ENCODE measurements around the gene KCNJ12.
"Not testable (repeated sequence)": the region's sequence is repeated elsewhere in the genome, so short reads cannot be mapped to it uniquely, and the experiment has no call there.

Gene KCNJ12

DNA sequence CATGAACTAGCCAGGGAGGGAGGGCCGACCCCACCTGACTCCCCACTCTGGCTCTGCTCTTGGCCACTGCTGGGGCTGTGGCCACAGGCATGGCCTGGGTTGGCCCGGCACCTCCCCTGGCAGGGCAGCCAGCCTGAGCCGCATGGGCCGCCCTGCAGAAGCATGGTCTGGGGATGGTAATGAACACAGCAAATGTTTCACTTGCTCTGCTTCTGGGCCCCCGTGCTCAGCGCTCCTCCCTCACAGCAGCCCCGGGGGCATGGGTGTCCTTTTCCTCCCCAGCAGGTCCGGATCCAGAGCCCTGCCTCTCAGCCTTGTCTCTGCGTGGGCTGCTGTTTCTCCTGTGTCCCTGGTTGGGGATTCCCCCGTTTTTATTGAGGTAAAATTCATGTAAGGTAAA is 30.9 kb upstream of the KCNJ12 start:
- H3K4me3 ChIP-seq (ENCODE audit: low read length), result no peak overlapping the region
- TF ChIP-seq, protein P1, sequence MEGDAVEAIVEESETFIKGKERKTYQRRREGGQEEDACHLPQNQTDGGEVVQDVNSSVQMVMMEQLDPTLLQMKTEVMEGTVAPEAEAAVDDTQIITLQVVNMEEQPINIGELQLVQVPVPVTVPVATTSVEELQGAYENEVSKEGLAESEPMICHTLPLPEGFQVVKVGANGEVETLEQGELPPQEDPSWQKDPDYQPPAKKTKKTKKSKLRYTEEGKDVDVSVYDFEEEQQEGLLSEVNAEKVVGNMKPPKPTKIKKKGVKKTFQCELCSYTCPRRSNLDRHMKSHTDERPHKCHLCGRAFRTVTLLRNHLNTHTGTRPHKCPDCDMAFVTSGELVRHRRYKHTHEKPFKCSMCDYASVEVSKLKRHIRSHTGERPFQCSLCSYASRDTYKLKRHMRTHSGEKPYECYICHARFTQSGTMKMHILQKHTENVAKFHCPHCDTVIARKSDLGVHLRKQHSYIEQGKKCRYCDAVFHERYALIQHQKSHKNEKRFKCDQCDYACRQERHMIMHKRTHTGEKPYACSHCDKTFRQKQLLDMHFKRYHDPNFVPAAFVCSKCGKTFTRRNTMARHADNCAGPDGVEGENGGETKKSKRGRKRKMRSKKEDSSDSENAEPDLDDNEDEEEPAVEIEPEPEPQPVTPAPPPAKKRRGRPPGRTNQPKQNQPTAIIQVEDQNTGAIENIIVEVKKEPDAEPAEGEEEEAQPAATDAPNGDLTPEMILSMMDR (conservative IDR thresholded peaks at IDR 0.05; ENCODE audit: low read depth, low read length), result no peak
- no peak for DNase-seq (ENCODE audit: low read depth)

DNA sequence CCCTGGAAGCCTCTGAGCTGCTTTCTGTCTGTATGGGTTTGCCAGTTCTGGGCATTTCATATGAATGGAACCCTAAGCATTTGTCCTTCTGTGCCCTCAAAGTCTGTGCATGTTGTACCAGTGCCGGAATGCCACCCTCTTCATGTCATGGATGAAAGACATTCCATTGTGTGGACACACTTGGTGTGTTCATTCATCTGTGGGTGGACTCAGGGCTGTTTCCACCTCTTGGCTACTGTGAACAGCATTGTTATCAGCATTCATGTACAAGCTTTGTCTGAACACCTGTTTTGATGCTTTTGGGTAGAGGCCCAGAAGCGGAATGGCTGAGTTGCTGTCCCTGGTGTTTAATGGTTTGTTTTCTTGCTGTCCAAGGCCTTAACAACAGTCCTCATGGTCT is 30.1 kb upstream of the KCNJ12 start:
- DNase-seq (ENCODE audit: low read depth); H3K4me3 ChIP-seq (ENCODE audit: low read length): not testable (repeated sequence)

DNA sequence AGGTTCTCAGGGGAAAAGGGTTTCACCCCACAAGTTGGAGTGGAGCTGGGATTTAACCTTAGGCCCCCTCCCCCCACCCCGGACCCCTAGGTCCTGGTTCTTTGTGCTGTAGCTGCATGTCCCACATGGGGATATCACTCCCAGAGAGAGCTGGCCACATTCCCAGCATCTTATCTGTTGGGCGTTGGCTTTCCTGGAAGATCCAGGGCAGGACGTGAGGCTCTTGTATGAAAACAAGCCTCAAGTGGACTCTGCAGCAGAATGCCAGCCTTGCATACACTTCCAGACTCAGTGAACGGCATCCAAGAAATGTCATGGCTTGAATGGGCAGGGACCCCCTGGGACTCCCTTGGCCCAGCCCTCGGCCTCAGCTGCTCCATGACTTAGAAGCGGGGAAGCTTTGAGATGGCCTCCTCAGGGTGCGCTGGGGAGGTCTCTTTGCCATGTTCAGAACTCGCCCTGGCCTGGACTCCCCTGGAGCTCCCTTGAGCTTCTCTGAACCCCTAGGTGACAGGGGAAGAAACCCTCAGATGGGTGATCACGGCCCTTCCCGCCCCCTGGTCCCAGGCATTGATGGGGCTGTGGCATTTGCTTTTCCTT is 29.4 kb upstream of the KCNJ12 start:
- not testable (repeated sequence) for H3K4me3 ChIP-seq (ENCODE audit: low read length)

DNA sequence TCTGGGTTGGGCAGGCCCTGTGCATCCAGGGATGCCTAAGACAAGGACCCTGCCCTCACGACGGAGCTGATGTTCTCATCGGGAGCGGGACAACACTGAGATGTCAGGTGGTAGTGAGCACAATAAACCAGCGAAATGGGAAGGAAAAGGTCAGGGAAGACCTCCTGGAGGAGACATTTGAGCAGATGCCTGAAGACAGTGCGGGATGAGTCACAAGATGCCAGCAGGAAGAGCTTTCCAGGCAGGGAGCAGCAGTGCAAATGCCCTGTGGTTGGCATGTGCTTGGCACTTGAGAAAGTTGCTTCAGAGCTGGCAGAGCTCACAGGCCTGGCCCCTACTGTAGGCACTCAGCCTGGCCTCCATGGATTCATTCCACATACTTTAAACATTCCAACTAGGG is 28.5 kb upstream of the KCNJ12 start:
- not testable (repeated sequence) for DNase-seq (ENCODE audit: low read depth); H3K4me3 ChIP-seq (ENCODE audit: low read length)

More for the DNA sequence above, 29.4 kb upstream of the KCNJ12 start:
- not testable (repeated sequence) for DNase-seq (ENCODE audit: low read depth)

DNA sequence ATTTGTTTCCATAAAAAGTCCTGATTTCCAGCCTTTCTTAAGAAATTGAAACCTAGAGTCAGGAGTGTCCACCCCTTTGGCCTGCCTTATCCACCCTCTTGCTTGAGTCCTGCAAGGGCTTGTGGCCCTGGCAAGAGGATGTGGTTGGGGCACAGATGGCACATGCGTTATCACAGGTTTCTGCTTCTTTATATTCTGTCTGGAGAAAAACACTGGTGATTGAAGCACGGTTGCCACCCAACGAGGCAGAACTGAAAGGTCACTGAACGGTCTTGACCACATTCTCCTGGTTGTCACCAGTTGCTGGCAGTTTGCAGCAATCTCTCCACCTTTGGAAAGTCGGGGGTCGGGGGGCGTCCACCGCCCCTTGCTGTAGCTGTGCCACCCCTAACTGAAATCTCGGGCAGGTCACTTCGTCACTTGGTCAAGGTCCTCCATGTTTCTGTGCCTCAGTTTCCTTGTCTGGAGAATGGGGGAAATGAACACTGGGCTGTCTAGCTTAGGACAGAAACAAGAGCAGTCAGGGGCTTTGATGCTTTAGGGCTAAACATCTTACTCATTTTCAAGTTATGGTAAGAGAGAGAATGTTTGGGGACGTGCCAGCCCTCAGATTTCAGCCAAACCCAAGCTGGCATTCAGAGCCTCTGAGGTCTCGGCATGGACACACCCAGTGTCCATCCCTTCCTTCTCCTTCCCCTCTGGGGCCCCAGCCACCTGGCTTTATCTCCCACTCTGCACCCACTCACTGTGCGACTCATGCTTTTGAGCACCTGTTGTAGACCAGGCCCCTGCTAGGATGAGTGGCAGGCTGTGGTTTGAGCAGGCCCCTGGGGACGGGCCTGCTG is 27.9 kb upstream of the KCNJ12 start:
- DNase-seq (ENCODE audit: low read depth); H3K4me3 ChIP-seq (ENCODE audit: low read length): not testable (repeated sequence)

DNA sequence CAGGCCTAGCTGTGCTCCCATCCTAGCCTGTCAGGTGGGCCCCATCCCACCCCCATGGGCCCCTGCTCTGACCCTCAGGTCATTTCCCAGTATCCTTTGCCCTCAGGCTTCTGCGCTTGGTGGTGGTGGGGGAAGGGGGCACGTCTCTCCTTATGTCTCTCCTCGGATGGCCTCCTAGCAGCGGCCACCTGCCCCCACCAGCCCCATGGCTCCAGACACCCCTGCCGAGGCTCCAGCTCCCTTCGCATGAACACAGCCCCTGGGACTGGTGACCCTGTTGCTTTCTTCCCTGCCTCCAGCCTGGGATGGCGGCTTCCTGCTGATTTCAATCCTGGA is 27.3 kb upstream of the KCNJ12 start:
- DNase-seq (ENCODE audit: low read depth); H3K4me3 ChIP-seq (ENCODE audit: low read length): not testable (repeated sequence)

DNA sequence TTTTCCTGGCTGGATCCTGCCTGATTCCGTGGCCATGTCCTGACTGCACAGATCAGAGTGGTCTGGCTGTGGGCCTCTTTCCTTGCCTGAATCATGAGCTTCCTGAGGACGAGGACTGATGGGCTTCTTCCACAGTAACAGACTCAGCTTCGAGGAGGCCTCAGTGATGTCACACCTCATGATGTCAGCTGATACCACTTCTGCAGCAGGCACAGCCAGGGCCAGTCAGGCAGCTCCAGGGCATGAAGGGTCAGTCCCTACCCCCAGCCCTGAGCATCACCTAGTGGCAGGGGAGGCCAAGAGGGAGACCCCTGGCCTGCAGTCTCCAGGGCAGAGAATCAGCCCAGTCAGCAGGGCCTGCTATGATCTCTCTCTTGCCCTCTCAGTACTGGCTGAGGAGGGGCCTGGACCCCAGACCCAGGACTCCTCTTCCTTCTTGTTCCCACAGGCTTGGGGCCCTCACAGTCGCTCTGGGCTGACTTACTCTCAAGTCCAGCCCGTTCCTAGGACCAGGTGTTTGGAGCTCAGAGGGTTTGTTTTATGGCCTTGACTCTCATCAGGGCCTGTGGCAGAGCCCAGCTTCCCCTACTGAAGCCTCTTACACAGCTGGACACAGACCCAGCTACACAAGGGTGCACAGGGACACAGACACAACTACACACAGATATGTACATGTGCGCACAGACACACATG is 26.7 kb upstream of the KCNJ12 start:
- not testable (repeated sequence) for DNase-seq (ENCODE audit: low read depth)

DNA sequence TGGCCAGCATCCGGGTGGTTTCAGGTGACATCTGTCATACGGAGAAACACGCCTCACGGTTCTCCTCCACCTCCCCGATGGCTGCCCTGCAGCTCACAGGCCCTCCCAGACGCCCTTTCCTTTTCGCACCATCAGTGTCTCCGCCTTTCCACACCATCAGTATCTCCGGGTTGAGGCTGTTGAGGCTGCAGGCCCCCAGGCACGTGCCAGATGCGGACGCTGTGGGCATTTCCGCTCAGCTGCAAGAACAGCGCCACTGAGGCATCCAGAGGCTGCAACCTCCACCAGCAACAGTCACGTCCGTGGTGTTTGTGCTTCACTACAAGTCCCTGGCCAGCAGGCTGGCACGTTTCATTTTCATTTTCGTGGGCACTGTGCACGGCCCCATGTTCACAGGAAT is 25.7 kb upstream of the KCNJ12 start:
- DNase-seq (ENCODE audit: low read depth); H3K4me3 ChIP-seq (ENCODE audit: low read length): not testable (repeated sequence)

More for the DNA sequence above, 26.7 kb upstream of the KCNJ12 start:
- H3K4me3 ChIP-seq (ENCODE audit: low read length), result not testable (repeated sequence)

DNA sequence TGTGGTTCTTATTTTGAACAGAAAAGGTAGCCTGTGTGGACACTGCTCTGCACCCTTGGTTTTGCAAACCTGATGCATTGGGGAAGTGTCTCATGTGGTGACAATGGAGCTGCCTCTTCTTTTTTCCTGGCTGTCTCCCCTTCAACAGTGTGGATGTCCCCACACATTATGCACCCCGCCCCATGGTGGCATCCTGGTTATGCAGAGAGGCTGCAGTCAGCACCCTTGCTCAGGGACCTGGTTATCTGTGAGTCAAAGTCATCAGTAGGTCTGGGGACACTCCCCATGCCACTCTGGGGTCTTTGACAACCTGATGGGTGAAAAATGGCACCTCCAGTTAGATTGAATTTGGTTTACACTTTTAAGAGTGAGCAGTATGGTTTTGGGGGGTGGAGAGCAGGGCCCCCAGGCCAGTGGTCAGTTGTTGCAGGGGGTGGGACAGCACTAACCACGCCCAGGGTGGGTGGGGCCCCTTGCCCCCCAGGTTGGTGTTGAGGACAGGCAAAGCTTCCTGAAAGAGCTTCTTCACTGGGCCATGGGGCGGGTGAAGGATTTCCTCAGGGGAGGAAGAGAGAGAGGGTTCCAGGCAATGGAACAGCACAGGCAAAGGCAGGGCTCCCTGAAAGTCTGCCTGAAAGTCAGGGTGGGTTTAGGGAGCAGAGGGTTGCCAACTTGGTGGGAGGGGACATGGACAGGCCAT is 24.6 kb upstream of the KCNJ12 start:
- TF ChIP-seq, protein P1 (conservative IDR thresholded peaks at IDR 0.05; ENCODE audit: low read depth, low read length), result no peak
- H3K4me3 ChIP-seq (ENCODE audit: low read length), result no peak overlapping the region
- no peak for DNase-seq (ENCODE audit: low read depth)

DNA sequence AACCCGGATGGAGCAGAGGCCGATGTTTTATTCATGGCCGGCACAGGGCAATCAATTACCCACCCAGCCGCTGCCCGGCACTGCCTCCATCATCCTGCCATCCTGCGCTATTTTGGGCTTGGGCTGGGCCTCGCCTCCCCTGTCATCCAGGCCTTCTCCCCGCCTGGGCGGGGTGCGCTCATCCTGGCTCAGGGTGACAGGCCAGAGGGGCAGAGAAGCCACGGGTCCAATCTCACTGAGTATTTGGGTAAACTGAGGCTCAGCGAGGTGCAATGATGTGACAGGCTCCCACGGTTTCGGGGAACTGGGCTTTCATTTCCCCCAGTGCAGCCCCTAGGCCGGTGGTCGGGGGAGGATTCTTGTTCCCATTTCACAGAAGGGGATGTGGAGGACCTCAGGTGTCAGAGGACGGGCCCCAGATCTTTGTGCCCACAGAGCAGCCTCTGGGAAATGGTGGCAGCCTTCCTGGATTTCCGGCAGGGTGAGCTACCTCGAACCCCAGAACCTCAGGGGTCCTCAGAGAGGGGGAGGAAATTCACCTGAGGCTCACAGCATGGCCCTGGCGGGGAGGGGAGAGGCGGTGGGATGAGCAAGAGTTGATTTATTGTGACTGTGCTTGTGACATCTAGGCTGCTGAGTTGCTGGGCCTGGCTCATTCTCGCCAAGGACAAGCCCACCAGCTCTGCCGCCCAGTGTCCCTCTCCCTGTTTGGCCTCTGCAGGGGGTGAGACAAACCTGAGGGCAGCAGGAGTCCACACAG is 23.8 kb upstream of the KCNJ12 start:
- DNase-seq (ENCODE audit: low read depth), result no peak
- H3K4me3 ChIP-seq (ENCODE audit: low read length), result no peak overlapping the region
- TF ChIP-seq, protein P1 (conservative IDR thresholded peaks at IDR 0.05; ENCODE audit: low read depth, low read length), result no peak

All from retinal pigment epithelial cell (primary cell).